SK-N-SH (cell line): Measurements from ENCODE around the gene BTG1.

ENCODE experiments used
- JUND ChIP-seq: IDR thresholded peaks from 2 replicates; pipeline ENCODE4 v1.4.0; 2012
- POLR2AphosphoS5 ChIP-seq: IDR thresholded peaks from 2 replicates; pipeline ENCODE4 v1.6.1; 2012; ENCODE audit warnings: low read depth, low read length
- RXRA ChIP-seq: IDR thresholded peaks from 2 replicates; pipeline ENCODE4 v1.4.0; 2012; ENCODE audit warnings: low read depth, mild to moderate bottlenecking, borderline replicate concordance
- SIN3A ChIP-seq: IDR thresholded peaks from 2 replicates; pipeline ENCODE4 v1.6.1; 2012; ENCODE audit warnings: low read depth, mild to moderate bottlenecking, low read length, moderate library complexity, borderline replicate concordance
- TAF1 ChIP-seq: IDR thresholded peaks from 2 replicates; pipeline ENCODE4 v1.6.1; 2012; ENCODE audit warnings: low read depth, mild to moderate bottlenecking, low read length, moderate library complexity, borderline replicate concordance
- TF ChIP-seq, protein P1 (sequence below): fragments of 200-600 bp; sonication (generic); IDR thresholded peaks from 2 replicates; pipeline ENCODE4 v1.6.1; 2017; ENCODE audit warnings: antibody characterized with exemption, mild to moderate bottlenecking, moderate library complexity
- TF ChIP-seq, protein P2 (sequence below): IDR thresholded peaks from 2 replicates; pipeline ENCODE4 v1.4.0; 2012; ENCODE audit warnings: low read depth, borderline replicate concordance

DNA sequence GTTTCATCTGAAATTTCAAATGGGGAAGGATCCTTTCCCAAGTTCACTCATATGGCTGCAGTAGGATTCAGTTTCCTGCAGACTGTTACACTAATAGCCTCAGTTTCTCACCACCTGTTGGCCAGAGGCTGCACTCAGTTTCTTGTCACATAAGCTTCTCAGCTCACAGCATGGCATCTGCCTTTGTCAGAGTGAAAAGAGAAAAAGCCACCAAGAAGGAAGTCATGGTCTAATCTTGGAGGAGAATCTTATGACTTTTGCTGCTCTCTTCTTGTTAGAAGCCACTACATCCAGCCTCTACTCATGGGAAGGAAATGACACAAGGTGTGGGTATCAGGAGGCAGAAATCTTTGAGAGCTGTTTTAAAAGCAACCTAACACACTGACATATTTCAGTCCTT, 39.4 kb upstream of the BTG1 start:
- no peak for TF ChIP-seq JUND
- no peak for TF ChIP-seq TAF1
- TF ChIP-seq, protein P1, sequence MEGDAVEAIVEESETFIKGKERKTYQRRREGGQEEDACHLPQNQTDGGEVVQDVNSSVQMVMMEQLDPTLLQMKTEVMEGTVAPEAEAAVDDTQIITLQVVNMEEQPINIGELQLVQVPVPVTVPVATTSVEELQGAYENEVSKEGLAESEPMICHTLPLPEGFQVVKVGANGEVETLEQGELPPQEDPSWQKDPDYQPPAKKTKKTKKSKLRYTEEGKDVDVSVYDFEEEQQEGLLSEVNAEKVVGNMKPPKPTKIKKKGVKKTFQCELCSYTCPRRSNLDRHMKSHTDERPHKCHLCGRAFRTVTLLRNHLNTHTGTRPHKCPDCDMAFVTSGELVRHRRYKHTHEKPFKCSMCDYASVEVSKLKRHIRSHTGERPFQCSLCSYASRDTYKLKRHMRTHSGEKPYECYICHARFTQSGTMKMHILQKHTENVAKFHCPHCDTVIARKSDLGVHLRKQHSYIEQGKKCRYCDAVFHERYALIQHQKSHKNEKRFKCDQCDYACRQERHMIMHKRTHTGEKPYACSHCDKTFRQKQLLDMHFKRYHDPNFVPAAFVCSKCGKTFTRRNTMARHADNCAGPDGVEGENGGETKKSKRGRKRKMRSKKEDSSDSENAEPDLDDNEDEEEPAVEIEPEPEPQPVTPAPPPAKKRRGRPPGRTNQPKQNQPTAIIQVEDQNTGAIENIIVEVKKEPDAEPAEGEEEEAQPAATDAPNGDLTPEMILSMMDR, result no peak
- TF ChIP-seq, protein P2, sequence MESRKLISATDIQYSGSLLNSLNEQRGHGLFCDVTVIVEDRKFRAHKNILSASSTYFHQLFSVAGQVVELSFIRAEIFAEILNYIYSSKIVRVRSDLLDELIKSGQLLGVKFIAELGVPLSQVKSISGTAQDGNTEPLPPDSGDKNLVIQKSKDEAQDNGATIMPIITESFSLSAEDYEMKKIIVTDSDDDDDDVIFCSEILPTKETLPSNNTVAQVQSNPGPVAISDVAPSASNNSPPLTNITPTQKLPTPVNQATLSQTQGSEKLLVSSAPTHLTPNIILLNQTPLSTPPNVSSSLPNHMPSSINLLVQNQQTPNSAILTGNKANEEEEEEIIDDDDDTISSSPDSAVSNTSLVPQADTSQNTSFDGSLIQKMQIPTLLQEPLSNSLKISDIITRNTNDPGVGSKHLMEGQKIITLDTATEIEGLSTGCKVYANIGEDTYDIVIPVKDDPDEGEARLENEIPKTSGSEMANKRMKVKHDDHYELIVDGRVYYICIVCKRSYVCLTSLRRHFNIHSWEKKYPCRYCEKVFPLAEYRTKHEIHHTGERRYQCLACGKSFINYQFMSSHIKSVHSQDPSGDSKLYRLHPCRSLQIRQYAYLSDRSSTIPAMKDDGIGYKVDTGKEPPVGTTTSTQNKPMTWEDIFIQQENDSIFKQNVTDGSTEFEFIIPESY, result no peak
- TF ChIP-seq RXRA, result no peak
- TF ChIP-seq SIN3A, result no peak
- no peak for TF ChIP-seq POLR2AphosphoS5
